T-cell (primary cell): ENCODE data around the gene RET. TPM values are rescaled to one million over a fixed set of nuclear protein-coding genes. Genes with fewer than 3 reads are reported as not detected.
A peak's percentile ranks its signal among the peaks of the same experiment; 100 is the strongest.

Source experiments
- ATAC-seq, 4 experiments: fragments of 200-7000 bp in 3 of 4; fragments of 150-1000 bp in 1 of 4; cut with Tn5 transposase; replicated peaks in 1 of 4; 1 replicate in 3 of 4; 2 replicates in 1 of 4; pipeline ENCODE4 v1.10.0; 2021; ENCODE audit warnings: moderate library complexity in 3 of 4, mild to moderate bottlenecking in 2 of 4, moderate number of reproducible peaks in 1 of 4
- CTCF ChIA-PET, 2 donors: fragments of 300-600 bp; sonication (Branson Sonifier 250); formaldehyde crosslinking; loops; one replicate each; lab custom pipeline; 2022; ENCODE audit warnings: antibody characterized with exemption in 2 of 2; lab: Charles Lee
- POLR2A ChIA-PET, 2 donors: fragments of 300-600 bp; sonication (Branson Sonifier 250); formaldehyde crosslinking; loops; one replicate each; lab custom pipeline; 2022; ENCODE audit warnings: antibody characterized with exemption in 2 of 2; lab: Charles Lee
- DNase-seq, 35 experiments: peaks; one replicate each; pipeline versions ENCODE4 v3.0.0 to v3.0.0-alpha.2; 2013 to 2023
- H3K27ac ChIP-seq: one replicate; pipeline ENCODE4 v1.5.1; 2013; ENCODE audit warnings: low read length
- H3K27me3 ChIP-seq, 2 experiments: replicated peaks in 1 of 2; 1 replicate in 1 of 2; 2 replicates in 1 of 2; pipeline versions ENCODE4 v1.6.1 to v1.7.0; 2013; ENCODE audit warnings: low read length in 1 of 2, mixed read lengths in 1 of 2; ENCODE audit not compliant: control insufficient read depth in 2 of 2, insufficient read depth in 2 of 2; ENCODE audit errors: extremely low read depth in 1 of 2
- H3K36me3 ChIP-seq, 2 donors: 1 replicate in 1 of 2; 2 replicates in 1 of 2; pipeline versions ENCODE4 v1.6.1 to v1.7.0; 2013; ENCODE audit warnings: low read length in 1 of 2; ENCODE audit not compliant: control insufficient read depth in 2 of 2, insufficient read depth in 1 of 2; ENCODE audit errors: extremely low read depth in 1 of 2
- H3K4me1 ChIP-seq, 2 experiments: 1 replicate in 1 of 2; 2 replicates in 1 of 2; pipeline versions ENCODE4 v1.6.1 to v1.7.0; 2013; ENCODE audit warnings: low read length in 2 of 2, mixed read lengths in 1 of 2; ENCODE audit not compliant: insufficient read depth in 2 of 2, control insufficient read depth in 1 of 2; ENCODE audit errors: extremely low read depth in 1 of 2
- H3K4me3 ChIP-seq, 2 donors: 1 replicate in 1 of 2; 2 replicates in 1 of 2; pipeline versions ENCODE4 v1.5.1 to v1.7.0; 2013; ENCODE audit warnings: mild to moderate bottlenecking in 2 of 2, low read length in 1 of 2, moderate library complexity in 1 of 2; ENCODE audit not compliant: control insufficient read depth in 1 of 2; ENCODE audit errors: extremely low read depth in 1 of 2
- H3K9me3 ChIP-seq: 2 replicates; pipeline ENCODE4 v1.7.0; 2013
- H3K27ac Mint-ChIP-seq, 2 donors: one replicate each; pipeline ENCODE4 v1.8.0; 2020 to 2021; ENCODE audit warnings: mild to moderate bottlenecking in 2 of 2, mixed read lengths in 2 of 2
- H3K27me3 Mint-ChIP-seq, 2 donors: one replicate each; pipeline ENCODE4 v1.8.0; 2021 to 2022; ENCODE audit warnings: mixed read lengths in 2 of 2
- H3K36me3 Mint-ChIP-seq: one replicate; pipeline ENCODE4 v1.8.0; 2021; ENCODE audit warnings: mixed read lengths
- H3K4me1 Mint-ChIP-seq, 3 donors: one replicate each; pipeline ENCODE4 v1.8.0; 2020 to 2022; ENCODE audit warnings: mixed read lengths in 3 of 3, mild to moderate bottlenecking in 1 of 3
- H3K4me3 Mint-ChIP-seq, 3 donors: one replicate each; pipeline ENCODE4 v1.8.0; 2020 to 2022; ENCODE audit warnings: mild to moderate bottlenecking in 3 of 3, mixed read lengths in 3 of 3, moderate library complexity in 3 of 3
- H3K9me3 Mint-ChIP-seq, 3 donors: one replicate each; pipeline ENCODE4 v1.8.0; 2020 to 2022; ENCODE audit warnings: mixed read lengths in 3 of 3
- WGBS: methylation state at CpG from one replicate; pipeline ENCODE4 v1.1.5; 2013; ENCODE audit warnings: missing lambda C conversion rate; ENCODE audit not compliant: insufficient coverage; 5-methylcytosine and 5-hydroxymethylcytosine counted together
- total RNA-seq, 35 experiments: library from RNA in 6 of 35; stranded (reverse) in 6 of 35; fragments of 120-200 nt in 1 of 35; gene quantifications; one replicate each; pipeline versions ENCODE4 v1.2.1 to v1.2.4 and lab custom pipeline; 2013 to 2026

The RET gene
- total RNA-seq, 5 donors from 2014 or later (not counting 1 experiment from before 2014, with no cell fraction given): 0.13 to 0.25 (median 0.15) TPM; not detected in 2

GRCh38 chr10:43155741-43156140 lies 78.9 kb downstream of the RET start:
- ATAC-seq (no peak), DNase-seq (no peak)
- H3K9me3 ChIP-seq: no peaks in the 10 kb centered on the region
- no peak overlapping the region for H3K27ac ChIP-seq
- WGBS: no CpG with 5 or more reads among the region's 1 CpG
- Mint-ChIP-seq H3K36me3 (peaks cover 17% of the 10 kb centered on the region), H3K27ac (no peak overlapping the region), H3K9me3 (no peaks in the 10 kb centered on the region), H3K27me3 (no peaks in the 10 kb centered on the region), H3K4me1 (peaks cover 62 to 72% (median 69%) of the 10 kb centered on the region in 3 donors), H3K4me3 (no peak overlapping the region)
- no peak overlapping the region for H3K4me3 ChIP-seq
- POLR2A ChIA-PET: no interaction called here
- H3K36me3 ChIP-seq: peaks cover 0 to 3% of the 10 kb centered on the region in 2 donors
- H3K27me3 ChIP-seq: no peaks in the 10 kb centered on the region
- CTCF ChIA-PET: no interaction called here
- peaks cover 8 to 14% of the 10 kb centered on the region in 2 experiments for H3K4me1 ChIP-seq

GRCh38 chr10:43156590-43157341 lies 79.9 kb downstream of the RET start:
- CTCF ChIA-PET: no interaction called here
- ATAC-seq (no peak), DNase-seq (no peak)
- Histone ChIP-seq H3K9me3 (no peaks in the 10 kb centered on the region), H3K4me3 (no peak overlapping the region), H3K27me3 (no peaks in the 10 kb centered on the region), H3K36me3 (peaks cover 0 to 13% of the 10 kb centered on the region in 2 donors), H3K4me1 (peaks cover 2 to 14% of the 10 kb centered on the region in 2 experiments), H3K27ac (no peak overlapping the region)
- POLR2A ChIA-PET: interaction anchor here in 1 of 2 donors (0.6 to 0.9 kb wide), 2 partner anchors 16 to 47 kb away, joined by 6 to 10 read pairs; no protein-coding TSS in a partner anchor
- no peak overlapping the region for H3K27ac Mint-ChIP-seq
- no peaks in the 10 kb centered on the region for H3K27me3 Mint-ChIP-seq
- H3K4me3 Mint-ChIP-seq: no peak overlapping the region
- peaks cover 62 to 72% (median 69%) of the 10 kb centered on the region in 3 donors for H3K4me1 Mint-ChIP-seq
- no peaks in the 10 kb centered on the region for H3K9me3 Mint-ChIP-seq
- peaks cover 27% of the 10 kb centered on the region for H3K36me3 Mint-ChIP-seq
- 89% methylated on average over 6 of the region's 9 CpGs for WGBS

GRCh38 chr10:43158636-43159035 lies 81.8 kb downstream of the RET start:
- Histone ChIP-seq H3K4me1 (peaks cover 0 to 23% of the 10 kb centered on the region in 2 experiments), H3K27me3 (no peaks in the 10 kb centered on the region), H3K9me3 (no peaks in the 10 kb centered on the region), H3K36me3 (peaks cover 0 to 32% of the 10 kb centered on the region in 2 donors), H3K27ac (no peak overlapping the region), H3K4me3 (no peak overlapping the region)
- CTCF ChIA-PET: no interaction called here
- POLR2A ChIA-PET: no interaction called here
- Mint-ChIP-seq H3K27me3 (no peaks in the 10 kb centered on the region), H3K9me3 (no peaks in the 10 kb centered on the region), H3K4me3 (no peak overlapping the region), H3K36me3 (peaks cover 46% of the 10 kb centered on the region), H3K4me1 (peaks cover 57 to 75% (median 72%) of the 10 kb centered on the region in 3 donors), H3K27ac (no peak overlapping the region)
- ATAC-seq: no peak
- WGBS: no CpG with 5 or more reads among the region's 6 CpGs
- no peak for DNase-seq

GRCh38 chr10:43160046-43160920 lies 83.4 kb downstream of the RET start:
- Histone ChIP-seq H3K27ac (no peak overlapping the region), H3K4me1 (peaks cover 0 to 19% of the 10 kb centered on the region in 2 experiments), H3K36me3 (peaks cover 0 to 43% of the 10 kb centered on the region in 2 donors), H3K27me3 (no peaks in the 10 kb centered on the region), H3K4me3 (no peak overlapping the region), H3K9me3 (no peaks in the 10 kb centered on the region)
- H3K4me3 Mint-ChIP-seq: no peak overlapping the region
- no peak for ATAC-seq
- ChIA-PET CTCF (interaction anchor here in 1 of 2 donors (0.6 kb wide), 1 partner anchor 80 kb away, joined by 3 read pairs; no protein-coding TSS in a partner anchor), POLR2A (no interaction called here)
- no peak for DNase-seq
- no peaks in the 10 kb centered on the region for H3K27me3 Mint-ChIP-seq
- H3K36me3 Mint-ChIP-seq: peaks cover 48% of the 10 kb centered on the region
- WGBS: no CpG with 5 or more reads among the region's 1 CpG
- H3K4me1 Mint-ChIP-seq: peaks cover 43 to 70% (median 69%) of the 10 kb centered on the region in 3 donors
- H3K9me3 Mint-ChIP-seq: no peaks in the 10 kb centered on the region
- peak overlapping the region in 1 of 2 donors; percentile 65 for H3K27ac Mint-ChIP-seq

- Mint-ChIP-seq H3K4me1 (peaks cover 37 to 65% (median 65%) of the 10 kb centered on the region in 3 donors), H3K27ac (peak overlapping the region in 1 of 2 donors; percentile 65), H3K36me3 (peaks cover 42% of the 10 kb centered on the region), H3K4me3 (no peak overlapping the region), H3K27me3 (no peaks in the 10 kb centered on the region), H3K9me3 (no peaks in the 10 kb centered on the region)
- peaks cover 0 to 43% of the 10 kb centered on the region in 2 donors for H3K36me3 ChIP-seq
- ATAC-seq (no peak), DNase-seq (no peak)
- WGBS: no CpG with 5 or more reads among the region's 2 CpGs
- H3K27me3 ChIP-seq: no peaks in the 10 kb centered on the region
- H3K9me3 ChIP-seq: no peaks in the 10 kb centered on the region
- peaks cover 0 to 19% of the 10 kb centered on the region in 2 experiments for H3K4me1 ChIP-seq
- ChIA-PET POLR2A (no interaction called here), CTCF (no interaction called here)
- H3K27ac ChIP-seq: no peak overlapping the region
- no peak overlapping the region for H3K4me3 ChIP-seq
Observed at GRCh38 chr10:43160921-43161255, 84.0 kb downstream of the RET start.

GRCh38 chr10:43162604-43163003 lies 85.7 kb downstream of the RET start:
- peaks cover 0 to 43% of the 10 kb centered on the region in 2 donors for H3K36me3 ChIP-seq
- Mint-ChIP-seq H3K27me3 (no peaks in the 10 kb centered on the region), H3K36me3 (peaks cover 40% of the 10 kb centered on the region), H3K27ac (no peak overlapping the region), H3K9me3 (no peaks in the 10 kb centered on the region), H3K4me1 (peaks cover 26 to 57% (median 57%) of the 10 kb centered on the region in 3 donors), H3K4me3 (no peak overlapping the region)
- CTCF ChIA-PET: no interaction called here
- no peak overlapping the region for H3K27ac ChIP-seq
- WGBS: 89% methylated on average over 1 of the region's 1 CpG
- DNase-seq (peak in 1 of 35 experiments; percentile 13), ATAC-seq (no peak)
- H3K4me3 ChIP-seq: no peak overlapping the region
- H3K27me3 ChIP-seq: no peaks in the 10 kb centered on the region
- POLR2A ChIA-PET: no interaction called here
- H3K9me3 ChIP-seq: no peaks in the 10 kb centered on the region
- H3K4me1 ChIP-seq: peaks cover 0 to 14% of the 10 kb centered on the region in 2 experiments
